Dendritic cell treated with granulocyte-macrophage colony-stimulating factor and Interleukin-4, amounts not matched to agents 40 ng/mL and 50 ng/mL, for 4 days (primary cell): Measurements from ENCODE around the gene MTERF4.

Source experiments
- H3K27ac Mint-ChIP-seq: one replicate; pipeline ENCODE4 v1.8.0; 2022; ENCODE audit warnings: mild to moderate bottlenecking, mixed read lengths
- H3K27me3 Mint-ChIP-seq: one replicate; pipeline ENCODE4 v1.8.0; 2022; ENCODE audit warnings: mild to moderate bottlenecking, mixed read lengths
- H3K36me3 Mint-ChIP-seq: one replicate; pipeline ENCODE4 v1.8.0; 2022; ENCODE audit warnings: low read depth, mixed read lengths
- H3K4me1 Mint-ChIP-seq: one replicate; pipeline ENCODE4 v1.8.0; 2022; ENCODE audit warnings: low read depth, mixed read lengths
- H3K4me3 Mint-ChIP-seq: one replicate; pipeline ENCODE4 v1.8.0; 2022; ENCODE audit warnings: mild to moderate bottlenecking, moderate library complexity, mixed read lengths
- H3K9me3 Mint-ChIP-seq: one replicate; pipeline ENCODE4 v1.8.0; 2022; ENCODE audit warnings: mixed read lengths
- intact Hi-C: fragments of 100-400 bp; cut with micrococcal nuclease; formaldehyde crosslinking; loops from one replicate; pipeline ENCODE4 v1.15.0; 2022

The MTERF4 gene

DNA sequence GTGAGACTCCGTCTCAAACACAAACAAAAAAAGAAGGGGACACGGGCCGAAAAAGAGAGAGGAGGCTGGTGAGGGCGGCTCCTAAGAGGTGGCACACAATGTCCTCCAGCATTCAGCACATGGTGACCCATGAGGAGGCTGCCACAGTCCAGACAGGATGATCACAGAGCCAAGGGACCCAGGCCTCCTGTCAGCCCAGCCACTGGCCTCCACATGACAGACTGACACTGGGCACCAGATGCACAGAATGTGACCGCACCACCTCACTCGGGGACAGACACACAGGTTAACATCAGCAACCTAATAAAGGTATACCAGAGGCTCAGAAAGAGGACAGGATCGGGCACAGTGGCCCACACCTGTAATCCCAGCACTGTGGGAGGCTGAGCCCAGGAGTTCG lies 26.2 kb upstream of the MTERF4 start:
- intact Hi-C loops: no loop called here
- Mint-ChIP-seq H3K9me3 (no peaks in the 10 kb centered on the region), H3K4me1 (peaks cover 9% of the 10 kb centered on the region), H3K27me3 (no peaks in the 10 kb centered on the region), H3K27ac (no peak overlapping the region), H3K36me3 (peaks cover 23% of the 10 kb centered on the region), H3K4me3 (no peak overlapping the region)

DNA sequence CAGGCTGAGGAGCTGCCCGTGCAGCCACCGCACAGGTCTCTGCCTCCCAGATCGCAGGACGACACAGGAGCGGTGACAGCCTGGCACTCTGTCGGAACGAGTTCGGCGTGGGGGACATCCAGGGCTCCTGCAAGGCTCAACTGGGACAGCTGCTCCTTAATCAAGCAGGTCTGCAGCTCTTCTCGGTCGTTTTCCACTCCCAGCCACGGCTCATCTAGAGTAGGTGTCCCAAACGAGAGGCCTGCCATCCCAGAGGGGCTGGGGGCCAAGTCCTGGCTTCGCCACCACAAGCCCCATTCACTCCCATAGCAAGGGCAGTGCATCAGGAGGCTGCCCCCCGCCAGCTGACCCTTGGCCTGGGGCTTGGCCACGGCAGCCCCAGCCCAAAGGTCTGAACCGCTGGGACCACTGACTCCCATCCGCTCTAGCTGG lies 24.7 kb upstream of the MTERF4 start:
- H3K27me3 Mint-ChIP-seq: no peaks in the 10 kb centered on the region
- H3K27ac Mint-ChIP-seq: no peak overlapping the region
- H3K36me3 Mint-ChIP-seq: peaks cover 34% of the 10 kb centered on the region
- H3K9me3 Mint-ChIP-seq: no peaks in the 10 kb centered on the region
- peaks cover 9% of the 10 kb centered on the region for H3K4me1 Mint-ChIP-seq
- intact Hi-C loops: no loop called here
- no peak overlapping the region for H3K4me3 Mint-ChIP-seq

GRCh38 chr2:241126201-241126611 lies 24.1 kb upstream of the MTERF4 start:
- H3K4me3 Mint-ChIP-seq: no peak overlapping the region
- intact Hi-C loops: no loop called here
- H3K36me3 Mint-ChIP-seq: peaks cover 35% of the 10 kb centered on the region
- H3K4me1 Mint-ChIP-seq: peaks cover 9% of the 10 kb centered on the region
- H3K9me3 Mint-ChIP-seq: no peaks in the 10 kb centered on the region
- no peaks in the 10 kb centered on the region for H3K27me3 Mint-ChIP-seq
- H3K27ac Mint-ChIP-seq: no peak overlapping the region

DNA sequence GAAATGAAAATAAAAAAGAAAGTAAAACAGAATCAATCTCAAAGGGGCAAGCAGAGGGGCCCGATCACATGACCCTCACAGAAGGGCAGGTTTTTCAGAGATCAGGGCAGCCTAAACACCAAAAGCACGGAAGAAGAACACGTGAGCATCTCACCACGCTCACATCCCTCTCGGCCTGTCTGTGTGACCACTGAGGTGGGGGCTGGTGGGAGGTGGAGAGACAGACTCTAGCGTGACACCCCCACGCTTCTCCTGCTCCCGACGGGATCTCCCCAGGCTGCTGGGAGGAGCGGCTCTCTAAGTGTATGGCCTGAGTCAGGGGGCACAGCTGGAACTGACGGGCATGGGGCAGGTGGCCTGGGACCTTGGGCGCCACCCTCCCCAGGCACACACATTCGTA lies 23.5 kb upstream of the MTERF4 start:
- Mint-ChIP-seq H3K4me1 (peaks cover 9% of the 10 kb centered on the region), H3K27me3 (no peaks in the 10 kb centered on the region), H3K36me3 (peaks cover 41% of the 10 kb centered on the region), H3K27ac (no peak overlapping the region), H3K4me3 (no peak overlapping the region), H3K9me3 (no peaks in the 10 kb centered on the region)
- intact Hi-C loops: no loop called here

GRCh38 chr2:241123816-241124536 lies 21.9 kb upstream of the MTERF4 start:
- H3K36me3 Mint-ChIP-seq: peaks cover 53% of the 10 kb centered on the region
- H3K27ac Mint-ChIP-seq: no peak overlapping the region
- H3K4me3 Mint-ChIP-seq: no peak overlapping the region
- intact Hi-C loops: no loop called here
- H3K27me3 Mint-ChIP-seq: no peaks in the 10 kb centered on the region
- no peaks in the 10 kb centered on the region for H3K9me3 Mint-ChIP-seq
- H3K4me1 Mint-ChIP-seq: peaks cover under 1% of the 10 kb centered on the region

- H3K36me3 Mint-ChIP-seq: peaks cover 56% of the 10 kb centered on the region
- no peak overlapping the region for H3K27ac Mint-ChIP-seq
- no peaks in the 10 kb centered on the region for H3K27me3 Mint-ChIP-seq
- no peaks in the 10 kb centered on the region for H3K9me3 Mint-ChIP-seq
- no peak overlapping the region for H3K4me3 Mint-ChIP-seq
- intact Hi-C loops: no loop called here
- no peaks in the 10 kb centered on the region for H3K4me1 Mint-ChIP-seq
Observed at GRCh38 chr2:241122376-241123002, 20.4 kb upstream of the MTERF4 start.

- Mint-ChIP-seq H3K27ac (no peak overlapping the region), H3K36me3 (peaks cover 60% of the 10 kb centered on the region), H3K9me3 (no peaks in the 10 kb centered on the region), H3K4me1 (no peaks in the 10 kb centered on the region), H3K27me3 (no peaks in the 10 kb centered on the region), H3K4me3 (no peak overlapping the region)
- intact Hi-C loops: no loop called here
Observed at GRCh38 chr2:241121008-241121407, 18.9 kb upstream of the MTERF4 start.

GRCh38 chr2:241120440-241120839 lies 18.4 kb upstream of the MTERF4 start:
- Mint-ChIP-seq H3K9me3 (no peaks in the 10 kb centered on the region), H3K4me1 (no peaks in the 10 kb centered on the region), H3K4me3 (no peak overlapping the region), H3K27ac (no peak overlapping the region), H3K36me3 (peaks cover 61% of the 10 kb centered on the region), H3K27me3 (no peaks in the 10 kb centered on the region)
- intact Hi-C loops: no loop called here

DNA sequence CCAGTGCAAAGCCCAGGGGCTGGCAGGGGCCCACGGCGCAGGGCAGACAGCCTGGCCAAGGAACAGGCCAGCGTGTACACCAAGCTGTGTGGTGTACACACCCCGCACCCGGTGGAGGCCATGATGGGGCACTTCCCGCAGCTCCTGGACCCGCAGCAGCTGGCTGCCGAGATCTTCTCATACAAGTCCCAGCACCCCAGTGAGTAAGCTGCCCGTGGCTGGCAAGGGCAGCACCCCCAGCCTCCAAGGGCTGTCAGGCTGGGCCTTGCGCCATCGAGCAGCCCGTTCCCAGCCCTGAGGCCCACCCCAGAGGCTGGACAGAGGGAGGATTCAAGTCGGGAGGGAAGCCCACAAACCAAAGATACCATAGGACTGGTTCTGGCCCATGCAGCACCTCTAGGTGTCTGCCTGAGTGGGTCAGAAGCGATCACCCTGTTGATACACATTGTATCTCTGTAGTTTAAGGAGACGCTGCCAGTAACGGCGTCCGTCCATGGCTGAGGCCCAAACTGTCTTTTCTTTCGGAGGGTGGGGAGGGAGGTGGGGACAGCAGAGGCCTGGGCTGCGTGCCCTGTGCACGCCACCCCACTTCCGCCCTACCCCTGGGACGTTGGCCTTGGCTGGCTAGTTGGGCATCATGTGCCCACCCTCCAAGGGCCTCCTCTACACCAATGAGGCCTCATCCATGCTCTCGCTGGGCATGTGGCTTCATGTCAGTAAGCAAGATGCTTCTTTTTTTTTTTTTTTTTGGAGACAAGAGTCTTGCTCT lies 16.8 kb upstream of the MTERF4 start:
- intact Hi-C loops: no loop called here
- no peak overlapping the region for H3K27ac Mint-ChIP-seq
- no peaks in the 10 kb centered on the region for H3K4me1 Mint-ChIP-seq
- peaks cover 71% of the 10 kb centered on the region for H3K36me3 Mint-ChIP-seq
- H3K27me3 Mint-ChIP-seq: no peaks in the 10 kb centered on the region
- H3K9me3 Mint-ChIP-seq: no peaks in the 10 kb centered on the region
- no peak overlapping the region for H3K4me3 Mint-ChIP-seq

GRCh38 chr2:241116606-241117560 lies 14.8 kb upstream of the MTERF4 start:
- Mint-ChIP-seq H3K4me3 (no peak overlapping the region), H3K4me1 (no peaks in the 10 kb centered on the region), H3K36me3 (peaks cover 60% of the 10 kb centered on the region), H3K27ac (peak overlapping the region; percentile 16), H3K9me3 (no peaks in the 10 kb centered on the region), H3K27me3 (no peaks in the 10 kb centered on the region)
- intact Hi-C loops: no loop called here

DNA sequence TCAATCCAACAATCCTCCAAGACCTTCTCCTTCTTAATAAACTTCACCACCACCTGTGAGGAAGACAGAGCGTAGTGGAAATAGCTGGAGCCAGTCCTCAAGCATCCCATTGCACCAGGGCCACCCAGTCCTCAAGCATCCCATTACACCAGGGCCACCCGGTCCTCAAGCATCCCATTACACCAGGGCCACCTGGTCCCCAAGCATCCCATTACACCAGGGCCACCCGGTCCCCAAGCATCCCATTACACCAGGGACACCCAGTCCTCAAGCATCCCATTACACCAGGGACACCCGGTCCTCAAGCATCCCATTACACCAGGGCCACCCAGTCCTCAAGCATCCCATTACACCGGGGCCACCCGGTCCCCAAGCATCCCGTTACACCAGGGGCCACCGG lies 13.3 kb upstream of the MTERF4 start:
- Mint-ChIP-seq H3K36me3 (peaks cover 56% of the 10 kb centered on the region), H3K27ac (no peak overlapping the region), H3K4me1 (no peaks in the 10 kb centered on the region), H3K9me3 (no peaks in the 10 kb centered on the region), H3K4me3 (no peak overlapping the region), H3K27me3 (no peaks in the 10 kb centered on the region)
- intact Hi-C loops: no loop called here

DNA sequence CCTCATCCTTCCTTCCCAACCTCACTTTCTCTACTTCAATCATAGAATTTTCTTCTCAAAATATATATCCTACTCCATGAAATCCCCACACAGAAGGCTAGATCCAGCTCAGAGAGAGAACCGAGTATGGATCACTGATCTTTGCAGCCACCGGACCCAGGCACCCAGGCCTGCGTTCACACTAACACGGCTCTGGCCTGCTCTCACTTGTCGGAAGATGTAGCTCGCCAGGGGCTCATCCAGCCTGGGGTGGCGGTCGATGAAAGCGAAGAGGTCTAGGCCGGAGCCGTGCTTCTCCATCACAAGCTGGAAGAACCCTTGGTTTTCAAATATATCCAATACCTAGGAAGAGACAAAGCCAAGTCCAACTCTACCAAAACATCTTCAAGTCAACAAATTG lies 12.7 kb upstream of the MTERF4 start:
- Mint-ChIP-seq H3K36me3 (peaks cover 51% of the 10 kb centered on the region), H3K4me1 (no peaks in the 10 kb centered on the region), H3K4me3 (no peak overlapping the region), H3K9me3 (no peaks in the 10 kb centered on the region), H3K27me3 (no peaks in the 10 kb centered on the region), H3K27ac (no peak overlapping the region)
- intact Hi-C loops: no loop called here

- peaks cover 7% of the 10 kb centered on the region for H3K4me1 Mint-ChIP-seq
- H3K4me3 Mint-ChIP-seq: no peak overlapping the region
- H3K27ac Mint-ChIP-seq: no peak overlapping the region
- no peaks in the 10 kb centered on the region for H3K9me3 Mint-ChIP-seq
- no peaks in the 10 kb centered on the region for H3K27me3 Mint-ChIP-seq
- intact Hi-C loops: no loop called here
- H3K36me3 Mint-ChIP-seq: peaks cover 44% of the 10 kb centered on the region
Observed at GRCh38 chr2:241112592-241112991, 10.5 kb upstream of the MTERF4 start.
